Neural crest cell (in vitro differentiated cells): Measurements from ENCODE around the gene TSHB. TPM values are rescaled to one million over a fixed set of nuclear protein-coding genes. Genes with fewer than 3 reads are reported as not detected.

Experiments
- DNase-seq: peaks from one replicate; pipeline ENCODE4 v3.0.0; 2021; ENCODE audit warnings: low read depth, mixed read lengths, low spot score
- H3K27ac Mint-ChIP-seq: one replicate; pipeline ENCODE4 v1.8.0; 2021; ENCODE audit warnings: mild to moderate bottlenecking, mixed read lengths; ENCODE audit not compliant: unreplicated experiment
- H3K27me3 Mint-ChIP-seq: 2 replicates; pipeline ENCODE4 v1.8.0; 2021; ENCODE audit warnings: low read depth, mild to moderate bottlenecking, mixed read lengths
- H3K36me3 Mint-ChIP-seq: 2 replicates; pipeline ENCODE4 v1.8.0; 2021; ENCODE audit warnings: low read depth, mild to moderate bottlenecking, mixed read lengths
- H3K4me1 Mint-ChIP-seq: 2 replicates; pipeline ENCODE4 v1.8.0; 2021; ENCODE audit warnings: mixed read lengths
- H3K4me3 Mint-ChIP-seq: one replicate; pipeline ENCODE4 v1.8.0; 2021; ENCODE audit warnings: mild to moderate bottlenecking, mixed read lengths
- H3K9me3 Mint-ChIP-seq: 2 replicates; pipeline ENCODE4 v1.8.0; 2021; ENCODE audit warnings: mixed read lengths
- CTCF ChIP-seq: fragments of 200-600 bp; sonication (generic); conservative IDR thresholded peaks from 2 replicates; pipeline ENCODE4 v1.5.0; 2021; ENCODE audit warnings: antibody characterized with exemption, mild to moderate bottlenecking
- long read RNA-seq: library from polyadenylated mRNA; unstranded; transcript quantifications from one replicate; pipeline ENCODE4 v2.0.0, GENCODE V29; 2020
- total RNA-seq: library from RNA; stranded (reverse); gene quantifications from 2 replicates; pipeline ENCODE4 v1.2.1, GENCODE V29; 2021

TSHB gene
- not detected in 2 replicates for total RNA-seq
- long read RNA-seq: 0 reads

DNA sequence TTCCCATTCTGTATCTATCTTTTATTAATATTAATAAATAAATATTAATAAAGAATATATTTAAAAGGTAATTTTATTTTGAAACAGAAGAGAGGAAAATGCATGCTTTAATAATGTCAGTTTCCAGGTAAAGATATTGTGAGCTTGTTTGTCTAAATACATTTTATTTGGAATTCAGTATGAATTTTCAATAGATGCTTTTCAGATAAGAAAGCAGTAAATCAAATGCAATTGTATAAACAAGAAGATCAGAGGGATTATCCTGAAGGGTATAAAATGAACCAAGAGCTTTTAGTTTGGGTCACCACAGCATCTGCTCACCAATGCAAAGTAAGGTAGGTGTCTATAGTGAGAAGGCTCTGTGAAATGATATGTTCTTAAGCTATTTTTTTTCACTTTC, at the start of gene TSHB:
Gene TSHB, plus strand, starts transcription at position 301 of the 400 bp plus-strand sequence. CDS start 3,537 bp downstream, outside the sequence.
- Mint-ChIP-seq H3K9me3 (peaks cover 3% of the 10 kb centered on the region), H3K27me3 (peaks cover 4% of the 10 kb centered on the region), H3K4me1 (no peaks in the 10 kb centered on the region), H3K4me3 (no peak within 1 kb of the TSS), H3K27ac (no peak within 1 kb of the TSS), H3K36me3 (no peaks in the 10 kb centered on the region)
- TF ChIP-seq CTCF: no peak
- no peak for DNase-seq

DNA sequence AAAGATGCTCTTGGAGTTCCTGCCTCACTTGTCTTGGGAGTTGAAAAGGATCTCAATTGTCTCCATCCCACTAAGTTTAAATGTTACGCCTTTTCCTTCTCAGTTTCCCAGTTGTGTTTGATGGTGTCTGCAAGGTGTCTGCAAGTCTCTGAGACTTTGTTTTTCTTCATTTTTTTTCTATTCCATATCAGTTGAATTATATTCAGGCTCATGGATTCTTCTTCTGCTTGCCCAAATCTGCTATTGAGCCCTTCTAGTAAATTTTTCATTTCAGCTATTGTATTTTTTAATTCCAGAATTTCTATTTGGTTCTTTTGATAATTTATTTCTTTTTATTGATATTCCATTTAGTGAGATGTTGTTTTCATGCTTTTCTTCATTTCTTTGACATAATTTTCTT, 47.4 kb upstream of the TSHB start:
- Mint-ChIP-seq H3K27ac (no peak overlapping the region), H3K4me1 (no peaks in the 10 kb centered on the region), H3K9me3 (peaks cover 9% of the 10 kb centered on the region), H3K36me3 (peaks cover 3% of the 10 kb centered on the region), H3K27me3 (peaks cover 12% of the 10 kb centered on the region), H3K4me3 (no peak overlapping the region)
- TF ChIP-seq CTCF: no peak
- no peak for DNase-seq

- Mint-ChIP-seq H3K27ac (no peak overlapping the region), H3K4me3 (no peak overlapping the region), H3K9me3 (peaks cover 23% of the 10 kb centered on the region), H3K36me3 (peaks cover 3% of the 10 kb centered on the region), H3K27me3 (peaks cover 19% of the 10 kb centered on the region), H3K4me1 (no peaks in the 10 kb centered on the region)
- no peak for TF ChIP-seq CTCF
- DNase-seq: no peak
These were observed 43.3 kb upstream of the TSHB start for GRCh38 chr1:114986286-114986685.

GRCh38 chr1:114988095-114988494, 41.5 kb upstream of the TSHB start:
- Mint-ChIP-seq H3K36me3 (no peaks in the 10 kb centered on the region), H3K9me3 (peaks cover 17% of the 10 kb centered on the region), H3K4me3 (no peak overlapping the region), H3K27me3 (peaks cover 13% of the 10 kb centered on the region), H3K27ac (no peak overlapping the region), H3K4me1 (no peaks in the 10 kb centered on the region)
- TF ChIP-seq CTCF: no peak
- DNase-seq: no peak

GRCh38 chr1:114997510-114998289, 31.9 kb upstream of the TSHB start:
- Mint-ChIP-seq H3K4me3 (no peak overlapping the region), H3K9me3 (no peaks in the 10 kb centered on the region), H3K4me1 (no peaks in the 10 kb centered on the region), H3K36me3 (no peaks in the 10 kb centered on the region), H3K27me3 (peaks cover 36% of the 10 kb centered on the region), H3K27ac (no peak overlapping the region)
- no peak for DNase-seq
- no peak for TF ChIP-seq CTCF
